ENCODE measurements around the gene NPR3.

NPR3 gene

GRCh38 chr5:32771037-32771436, 59.9 kb downstream of the NPR3 start:
- no peak overlapping the region for H3K4me2 ChIP-seq
- TF ChIP-seq, protein P1, sequence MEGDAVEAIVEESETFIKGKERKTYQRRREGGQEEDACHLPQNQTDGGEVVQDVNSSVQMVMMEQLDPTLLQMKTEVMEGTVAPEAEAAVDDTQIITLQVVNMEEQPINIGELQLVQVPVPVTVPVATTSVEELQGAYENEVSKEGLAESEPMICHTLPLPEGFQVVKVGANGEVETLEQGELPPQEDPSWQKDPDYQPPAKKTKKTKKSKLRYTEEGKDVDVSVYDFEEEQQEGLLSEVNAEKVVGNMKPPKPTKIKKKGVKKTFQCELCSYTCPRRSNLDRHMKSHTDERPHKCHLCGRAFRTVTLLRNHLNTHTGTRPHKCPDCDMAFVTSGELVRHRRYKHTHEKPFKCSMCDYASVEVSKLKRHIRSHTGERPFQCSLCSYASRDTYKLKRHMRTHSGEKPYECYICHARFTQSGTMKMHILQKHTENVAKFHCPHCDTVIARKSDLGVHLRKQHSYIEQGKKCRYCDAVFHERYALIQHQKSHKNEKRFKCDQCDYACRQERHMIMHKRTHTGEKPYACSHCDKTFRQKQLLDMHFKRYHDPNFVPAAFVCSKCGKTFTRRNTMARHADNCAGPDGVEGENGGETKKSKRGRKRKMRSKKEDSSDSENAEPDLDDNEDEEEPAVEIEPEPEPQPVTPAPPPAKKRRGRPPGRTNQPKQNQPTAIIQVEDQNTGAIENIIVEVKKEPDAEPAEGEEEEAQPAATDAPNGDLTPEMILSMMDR (conservative IDR thresholded peaks at IDR 0.05; ENCODE audit: low read depth, low read length): no peak
- no peaks in the 10 kb centered on the region for H3K79me2 ChIP-seq (ENCODE audit: insufficient read depth, low read depth)
- no peak overlapping the region for H3K4me3 ChIP-seq (IDR thresholded peaks at IDR 0.05; ENCODE audit: insufficient read depth, low read depth, low read length)
- no peak overlapping the region for H3K27ac ChIP-seq
- no peaks in the 10 kb centered on the region for H3K27me3 ChIP-seq (ENCODE audit: insufficient read depth, low read depth)
- no peak overlapping the region for H3K9ac ChIP-seq
- no peaks in the 10 kb centered on the region for H3K4me1 ChIP-seq (ENCODE audit: low read depth, poor library complexity, severe bottlenecking)
- H2AFZ ChIP-seq (ENCODE audit: low read depth): no peak overlapping the region
- H4K20me1 ChIP-seq (ENCODE audit: insufficient read depth): no peaks in the 10 kb centered on the region
- H3K36me3 ChIP-seq (ENCODE audit: insufficient read depth): no peaks in the 10 kb centered on the region

DNA sequence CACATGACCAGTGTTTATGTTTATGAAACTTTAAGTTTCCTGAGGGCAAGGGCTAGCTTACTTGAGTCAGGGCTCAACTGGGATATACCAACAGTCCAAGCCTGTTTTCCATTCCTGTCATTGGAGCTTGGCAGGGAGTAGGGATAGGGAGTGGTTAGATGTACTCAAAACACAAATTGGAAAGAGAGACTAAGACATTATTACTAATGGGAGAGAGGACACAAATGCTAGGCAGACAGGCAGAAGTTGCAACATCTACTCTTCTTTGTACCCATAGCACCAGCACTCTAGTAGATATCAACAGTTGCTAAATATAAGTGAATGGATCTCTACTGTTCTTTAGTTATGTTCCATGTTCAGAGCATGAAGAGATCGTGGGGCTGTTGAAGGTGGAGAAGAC, 62.8 kb downstream of the NPR3 start:
- Histone ChIP-seq H3K4me1 (ENCODE audit: low read depth, poor library complexity, severe bottlenecking) (no peaks in the 10 kb centered on the region), H2AFZ (ENCODE audit: low read depth) (no peak overlapping the region), H3K4me2 (no peak overlapping the region), H3K79me2 (ENCODE audit: insufficient read depth, low read depth) (no peaks in the 10 kb centered on the region), H3K27me3 (ENCODE audit: insufficient read depth, low read depth) (no peaks in the 10 kb centered on the region), H3K36me3 (ENCODE audit: insufficient read depth) (no peaks in the 10 kb centered on the region), H3K4me3 (IDR thresholded peaks at IDR 0.05; ENCODE audit: insufficient read depth, low read depth, low read length) (no peak overlapping the region), H4K20me1 (ENCODE audit: insufficient read depth) (no peaks in the 10 kb centered on the region), H3K9ac (no peak overlapping the region), H3K27ac (no peak overlapping the region)
- TF ChIP-seq, protein P1 (conservative IDR thresholded peaks at IDR 0.05; ENCODE audit: low read depth, low read length): no peak

GRCh38 chr5:32776200-32776599, 65.1 kb downstream of the NPR3 start:
- Histone ChIP-seq H3K27ac (no peak overlapping the region), H3K36me3 (ENCODE audit: insufficient read depth) (no peaks in the 10 kb centered on the region), H3K27me3 (ENCODE audit: insufficient read depth, low read depth) (no peaks in the 10 kb centered on the region), H3K4me3 (IDR thresholded peaks at IDR 0.05; ENCODE audit: insufficient read depth, low read depth, low read length) (no peak overlapping the region), H3K4me2 (no peak overlapping the region), H3K9ac (no peak overlapping the region), H3K79me2 (ENCODE audit: insufficient read depth, low read depth) (no peaks in the 10 kb centered on the region), H4K20me1 (ENCODE audit: insufficient read depth) (no peaks in the 10 kb centered on the region), H3K4me1 (ENCODE audit: low read depth, poor library complexity, severe bottlenecking) (no peaks in the 10 kb centered on the region), H2AFZ (ENCODE audit: low read depth) (no peak overlapping the region)
- TF ChIP-seq, protein P1 (conservative IDR thresholded peaks at IDR 0.05; ENCODE audit: low read depth, low read length): no peak

GRCh38 chr5:32777222-32777621, 66.1 kb downstream of the NPR3 start:
- Histone ChIP-seq H4K20me1 (ENCODE audit: insufficient read depth) (no peaks in the 10 kb centered on the region), H3K9ac (no peak overlapping the region), H3K36me3 (ENCODE audit: insufficient read depth) (no peaks in the 10 kb centered on the region), H3K27ac (no peak overlapping the region), H3K4me2 (no peak overlapping the region), H3K27me3 (ENCODE audit: insufficient read depth, low read depth) (no peaks in the 10 kb centered on the region), H3K4me3 (IDR thresholded peaks at IDR 0.05; ENCODE audit: insufficient read depth, low read depth, low read length) (no peak overlapping the region), H3K79me2 (ENCODE audit: insufficient read depth, low read depth) (no peaks in the 10 kb centered on the region), H2AFZ (ENCODE audit: low read depth) (no peak overlapping the region), H3K4me1 (ENCODE audit: low read depth, poor library complexity, severe bottlenecking) (no peaks in the 10 kb centered on the region)
- TF ChIP-seq, protein P1 (conservative IDR thresholded peaks at IDR 0.05; ENCODE audit: low read depth, low read length): no peak

Measured in KMS-11 (cell line).